H1 (cell line): ENCODE results near the gene TECR. TPM values are rescaled to one million over a fixed set of nuclear protein-coding genes. Genes with fewer than 3 reads are reported as not detected.

Experiments
- CTCF ChIA-PET: fragments of 300-600 bp; sonication (Branson Sonifier 250); formaldehyde crosslinking; loops from one replicate; lab custom pipeline; 2021; ENCODE audit not compliant: partially characterized antibody; lab: Charles Lee
- POLR2A ChIA-PET: fragments of 300-600 bp; sonication (Branson Sonifier 250); formaldehyde crosslinking; loops from one replicate; lab custom pipeline; 2021; ENCODE audit warnings: inconsistent platforms; ENCODE audit not compliant: partially characterized antibody; lab: Charles Lee
- DNase-seq, 2 experiments: peaks; one replicate each; pipeline versions ENCODE4 v3.0.0 to v3.0.0-alpha.2; 2010 to 2022; ENCODE audit warnings: low spot score in 2 of 2, low read depth in 1 of 2, mixed read lengths in 1 of 2
- FAIRE-seq: peaks from 2 replicates; lab custom pipeline; 2011; peaks lifted over from hg19 to GRCh38; lab: Jason Lieb, UNC
- H2AFZ ChIP-seq: 2 replicates; pipeline ENCODE4 v1.8.1; 2012; ENCODE audit warnings: low read length, inconsistent platforms
- H2AK5ac ChIP-seq: 2 replicates; pipeline ENCODE4 v1.6.1; 2013; ENCODE audit warnings: low read depth, low read length
- H2BK120ac ChIP-seq: replicated peaks from 2 replicates; pipeline ENCODE3; 2013; ENCODE audit warnings: low read depth, low read length, inconsistent platforms
- H2BK12ac ChIP-seq: 2 replicates; pipeline ENCODE4 v1.6.1; 2013; ENCODE audit warnings: low read depth, low read length
- H2BK15ac ChIP-seq: 2 replicates; pipeline ENCODE4 v1.6.1; 2013; ENCODE audit warnings: low read length
- H2BK20ac ChIP-seq: 2 replicates; pipeline ENCODE4 v1.6.1; 2013; ENCODE audit warnings: low read length
- H2BK5ac ChIP-seq: 2 replicates; pipeline ENCODE4 v1.6.1; 2013; ENCODE audit warnings: low read depth, low read length
- H3K14ac ChIP-seq: 2 replicates; pipeline ENCODE4 v1.6.1; 2013; ENCODE audit warnings: inconsistent platforms; ENCODE audit not compliant: insufficient read length
- H3K18ac ChIP-seq: 2 replicates; pipeline ENCODE4 v1.6.1; 2013; ENCODE audit warnings: low read length; ENCODE audit errors: extremely low read depth
- H3K23ac ChIP-seq: 2 replicates; pipeline ENCODE4 v1.6.1; 2013; ENCODE audit warnings: inconsistent platforms; ENCODE audit not compliant: insufficient read length
- H3K23me2 ChIP-seq: 2 replicates; pipeline ENCODE4 v1.6.1; 2013; ENCODE audit warnings: low read depth, low read length
- H3K27ac ChIP-seq: 2 replicates; pipeline ENCODE4 v1.6.1; 2011; ENCODE audit warnings: low read depth, low read length, inconsistent platforms
- H3K27me3 ChIP-seq, 4 experiments: replicated peaks in 1 of 4; 1 replicate in 1 of 4; 2 replicates in 3 of 4; pipeline versions ENCODE4 v1.6.1 to v1.8.1; 2011 to 2013; ENCODE audit warnings: low read length in 3 of 4, mild to moderate bottlenecking in 3 of 4, inconsistent platforms in 2 of 4, mixed read lengths in 2 of 4, moderate library complexity in 1 of 4; ENCODE audit not compliant: control insufficient read depth in 3 of 4, insufficient read depth in 3 of 4; ENCODE audit errors: extremely low read depth in 1 of 4
- H3K36me3 ChIP-seq, 4 experiments: 2 replicates each; pipeline versions ENCODE4 v1.6.1 to v1.8.1; 2011 to 2013; ENCODE audit warnings: mild to moderate bottlenecking in 4 of 4, low read length in 3 of 4, moderate library complexity in 2 of 4, control low read depth in 1 of 4, inconsistent platforms in 1 of 4; ENCODE audit not compliant: insufficient read depth in 4 of 4, control insufficient read depth in 2 of 4
- H3K4ac ChIP-seq: replicated peaks from 2 replicates; pipeline ENCODE3; 2013; ENCODE audit warnings: low read length, low read depth, mixed read lengths, inconsistent platforms; ENCODE audit not compliant: insufficient read length
- H3K4me1 ChIP-seq, 4 experiments: replicated peaks in 1 of 4; 1 replicate in 1 of 4; 2 replicates in 3 of 4; pipeline versions ENCODE4 v1.6.1 to v1.8.1; 2011 to 2013; ENCODE audit warnings: low read length in 3 of 4, inconsistent platforms in 2 of 4, mixed read lengths in 1 of 4; ENCODE audit not compliant: insufficient read depth in 4 of 4, control insufficient read depth in 3 of 4
- H3K4me2 ChIP-seq, 2 experiments: 2 replicates each; pipeline versions ENCODE4 v1.6.1 to v1.8.1; 2011 to 2013; ENCODE audit warnings: low read depth in 2 of 2, low read length in 2 of 2, control low read depth in 1 of 2, inconsistent platforms in 1 of 2, mild to moderate bottlenecking in 1 of 2; ENCODE audit not compliant: insufficient read depth in 1 of 2
- H3K4me3 ChIP-seq, 4 experiments: fragments of 200-600, 300-600 bp in 1 of 4; sonication (generic), shearing (Covaris generic), sonication (Bioruptor Twin) in 1 of 4; 2 replicates each; pipeline versions ENCODE4 v1.5.1 to v1.8.1; 2011 to 2016; ENCODE audit warnings: low read length in 4 of 4, low read depth in 3 of 4, control low read depth in 2 of 4, inconsistent platforms in 2 of 4, mild to moderate bottlenecking in 2 of 4, mixed read lengths in 1 of 4, moderate library complexity in 1 of 4; ENCODE audit not compliant: insufficient read depth in 2 of 4; ENCODE audit errors: extremely low read depth in 1 of 4
- H3K56ac ChIP-seq: replicated peaks from 2 replicates; pipeline ENCODE3; 2013; ENCODE audit warnings: low read depth, mild to moderate bottlenecking, mixed read lengths, low read length, inconsistent platforms; ENCODE audit not compliant: insufficient read length
- H3K79me1 ChIP-seq: 2 replicates; pipeline ENCODE4 v1.6.1; 2013; ENCODE audit warnings: low read depth, low read length, control low read depth
- H3K79me2 ChIP-seq, 2 experiments: 2 replicates each; pipeline versions ENCODE4 v1.6.1 to v1.8.1; 2012 to 2013; ENCODE audit warnings: low read length in 2 of 2, mild to moderate bottlenecking in 2 of 2, inconsistent platforms in 1 of 2; ENCODE audit not compliant: insufficient read depth in 2 of 2, control insufficient read depth in 1 of 2
- H3K9ac ChIP-seq, 4 experiments: replicated peaks in 1 of 4; 1 replicate in 1 of 4; 2 replicates in 3 of 4; pipeline versions ENCODE4 v1.6.1 to v1.8.1; 2011 to 2013; ENCODE audit warnings: low read depth in 3 of 4, low read length in 3 of 4, control low read depth in 2 of 4, mild to moderate bottlenecking in 2 of 4, moderate library complexity in 2 of 4, inconsistent platforms in 1 of 4; ENCODE audit errors: extremely low read depth in 1 of 4
- H3K9me3 ChIP-seq, 2 experiments: 2 replicates each; pipeline versions ENCODE4 v1.6.1 to v1.8.1; 2012 to 2013; ENCODE audit warnings: mild to moderate bottlenecking in 2 of 2, moderate library complexity in 2 of 2, control low read depth in 1 of 2, inconsistent platforms in 1 of 2, low read depth in 1 of 2, low read length in 1 of 2, mixed read lengths in 1 of 2; ENCODE audit not compliant: insufficient read depth in 2 of 2
- H4K20me1 ChIP-seq, 2 experiments: replicated peaks in 1 of 2; 2 replicates each; pipeline versions ENCODE3 to v1.8.1; 2011 to 2013; ENCODE audit warnings: inconsistent platforms in 2 of 2, low read length in 2 of 2, mild to moderate bottlenecking in 1 of 2; ENCODE audit not compliant: insufficient read depth in 2 of 2, control insufficient read depth in 1 of 2
- H4K5ac ChIP-seq: 2 replicates; pipeline ENCODE4 v1.6.1; 2013; ENCODE audit warnings: low read length, low read depth, mixed read lengths, inconsistent platforms; ENCODE audit not compliant: insufficient read length
- H4K8ac ChIP-seq: 2 replicates; pipeline ENCODE4 v1.8.0; 2013; ENCODE audit warnings: mild to moderate bottlenecking, moderate library complexity, low read length, inconsistent platforms; ENCODE audit not compliant: insufficient read depth; ENCODE audit errors: extremely low read depth
- H4K91ac ChIP-seq: replicated peaks from 2 replicates; pipeline ENCODE3; 2013; ENCODE audit warnings: low read length, mixed read lengths, inconsistent platforms; ENCODE audit not compliant: insufficient read length
- E2F6 ChIP-seq: IDR thresholded peaks from 2 replicates; pipeline ENCODE4 v1.6.1; 2012; ENCODE audit warnings: inconsistent platforms
- TAF1 ChIP-seq: IDR thresholded peaks from 2 replicates; pipeline ENCODE4 v1.6.1; 2011; ENCODE audit warnings: mild to moderate bottlenecking, low read depth, low read length
- WGBS, 2 experiments: shearing (Covaris generic) in 1 of 2; methylation state at CpG; one replicate each; pipeline versions ENCODE4 v1.1.6 to v1.1.7; 2013 to 2015; ENCODE audit warnings: low lambda C conversion rate in 2 of 2, mixed read lengths in 2 of 2, inconsistent platforms in 1 of 2, low coverage in 1 of 2, missing lambda C conversion rate in 1 of 2; ENCODE audit not compliant: insufficient replicate concordance in 2 of 2, insufficient coverage in 1 of 2, insufficient read length in 1 of 2; ENCODE audit errors: extremely low coverage in 1 of 2, missing lambda C conversion rate in 1 of 2; 5-methylcytosine and 5-hydroxymethylcytosine counted together
- polyA plus RNA-seq, 7 experiments: library from polyadenylated mRNA; depleted of rRNA in 3 of 7; stranded (reverse) in 5 of 7; unstranded in 2 of 7; fragments of >200 nt in 5 of 7; fragments of 200-250 nt in 2 of 7; gene quantifications; 1 replicate in 5 of 7; 2 replicates in 1 of 7; 4 replicates in 1 of 7; pipeline versions ENCODE4 v1.2.1 to v1.2.3, GENCODE V29; 2011 to 2013; ENCODE audit warnings: missing spikeins in 2 of 7, mixed read lengths in 2 of 7
- total RNA-seq: library from RNA; stranded (reverse); fragmentation: NEBNext Ultra II Directional; extraction: Animal tissue kit (Norgen Biotek cat#: 25700); gene quantifications from 2 replicates; pipeline ENCODE4 v1.2.1, GENCODE V29; 2021

Gene TECR
- total and polyA plus RNA-seq, 2 of the 8 experiments (the other 6 are each of a cell fraction or from before 2014, with no cell fraction given): 172 to 405 TPM

- Histone ChIP-seq H4K20me1 (peaks cover 0 to 8% of the 10 kb centered on the region in 2 experiments), H2BK5ac (no peak overlapping the region), H2BK15ac (no peak overlapping the region), H3K36me3 (peaks cover 5 to 17% (median 10%) of the 10 kb centered on the region in 4 experiments; a peak in 6 of 8 replicates), H4K91ac (no peak overlapping the region), H2BK12ac (no peak overlapping the region), H2BK120ac (no peak overlapping the region), H3K56ac (no peak overlapping the region), H3K9me3 (no peaks in the 10 kb centered on the region), H3K18ac (no peak overlapping the region), H2AK5ac (no peak overlapping the region), H3K23me2 (no peaks in the 10 kb centered on the region), H2BK20ac (no peak overlapping the region), H3K4me2 (0 out of 4 replicates have a peak overlapping the region, but pooled peaks of 1 of the 2 experiments have one; percentile 53), H3K9ac (no peak overlapping the region), H3K14ac (no peak overlapping the region), H3K23ac (no peak overlapping the region), H3K79me2 (no peaks in the 10 kb centered on the region), H3K27me3 (no peaks in the 10 kb centered on the region), H4K5ac (no peak overlapping the region), H3K4me3 (no peak overlapping the region), H2AFZ (no peak overlapping the region), H3K79me1 (no peaks in the 10 kb centered on the region), H3K4ac (no peak overlapping the region), H4K8ac (no peak overlapping the region), H3K27ac (no peak overlapping the region), H3K4me1 (peaks cover 0 to 20% (median 7%) of the 10 kb centered on the region in 4 experiments; a peak in 6 of 7 replicates)
- WGBS, 2 experiments: 85% methylated on average over 5 of the region's 5 CpGs; no CpG with 5 or more reads in 1 of the 2 experiments
- DNase-seq (no peak), FAIRE-seq (no peak)
- ChIA-PET CTCF (interaction anchor here (0.5 to 5.6 kb wide), 28 partner anchors 9 to 420 kb away, joined by 3 to 36 read pairs (median 5); partner anchors contain the start of genes DNAJB1 and GIPC1), POLR2A (interaction anchor here (0.6 to 7.0 kb wide), 7 partner anchors 8 to 772 kb away, joined by 3 to 45 read pairs (median 4); partner anchors contain the start of genes C19orf53 and GIPC1)
- no peak for TF ChIP-seq TAF1
- no peak for TF ChIP-seq E2F6
These were observed 48.7 kb upstream of the TECR start for GRCh38 chr19:14480700-14481079.
